ENCODE results near the gene EGFLAM. TPM values are rescaled to one million over a fixed set of nuclear protein-coding genes. Genes with fewer than 3 reads are reported as not detected.

Gene EGFLAM
- total RNA-seq, 1 experiment from 2014 or later: 0.33 TPM

DNA sequence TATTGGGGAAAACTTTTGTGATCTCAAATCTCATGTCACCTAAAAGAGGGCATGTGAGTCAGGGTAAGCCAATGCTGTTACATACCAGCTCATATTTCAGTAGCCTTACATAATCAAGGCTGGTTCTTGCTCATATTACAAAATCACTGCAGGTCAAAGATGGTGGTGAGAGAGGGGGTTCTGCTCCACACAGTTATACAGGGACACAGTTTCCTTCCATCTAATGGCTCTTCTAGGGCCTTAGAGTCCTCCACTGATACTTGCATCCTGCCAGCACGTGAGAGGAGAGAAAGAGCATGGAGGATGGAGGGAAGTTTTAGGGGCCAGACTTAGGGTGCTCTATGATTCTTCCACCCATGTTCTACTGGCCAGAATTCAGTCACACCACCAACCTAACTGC, 168.1 kb downstream of the EGFLAM start:
- Histone ChIP-seq H3K9me3 (ENCODE audit: control insufficient read depth, low read depth, low read length) (no peaks in the 10 kb centered on the region), H4K8ac (replicated peaks; ENCODE audit: insufficient read length, low read depth, low read length) (no peak overlapping the region), H4K91ac (ENCODE audit: insufficient read length, low read depth, low read length) (no peak overlapping the region), H3K23me2 (ENCODE audit: insufficient read length, low read depth, low read length, poor library complexity, severe bottlenecking) (no peaks in the 10 kb centered on the region), H4K20me1 (ENCODE audit: control insufficient read depth, insufficient read depth, insufficient read length) (no peaks in the 10 kb centered on the region), H3K79me2 (ENCODE audit: insufficient read depth, low read length) (no peaks in the 10 kb centered on the region), H2AK5ac (ENCODE audit: insufficient read length, low read length) (no peak overlapping the region), H3T11ph (ENCODE audit: low read length) (no peak overlapping the region), H3K4me2 (ENCODE audit: insufficient read depth, insufficient read length, low read length) (no peak overlapping the region), H3K14ac (ENCODE audit: insufficient read depth, low read length) (no peak overlapping the region), H2BK20ac (ENCODE audit: low read depth, low read length, poor library complexity, severe bottlenecking) (no peak overlapping the region), H3K18ac (ENCODE audit: insufficient read length, low read depth, low read length) (no peak overlapping the region), H2BK5ac (ENCODE audit: insufficient read length, low read length) (no peak overlapping the region), H3K9ac (ENCODE audit: extremely low read depth, insufficient read length, low read length) (no peak overlapping the region), H3K27ac (ENCODE audit: insufficient read length, low read depth, low read length) (no peak overlapping the region), H3K79me1 (ENCODE audit: insufficient read depth, low read depth, low read length, poor library complexity, severe bottlenecking) (no peaks in the 10 kb centered on the region), H3K4me1 (ENCODE audit: insufficient read depth, low read length) (no peaks in the 10 kb centered on the region; the same call in 1 of the 2 replicates), H3K27me3 (ENCODE audit: insufficient read depth, low read length) (no peaks in the 10 kb centered on the region), H4K5ac (ENCODE audit: insufficient read length, low read depth, low read length) (no peak overlapping the region), H3K23ac (ENCODE audit: insufficient read length, low read depth, low read length) (no peak overlapping the region), H2BK120ac (ENCODE audit: low read depth, low read length, poor library complexity, severe bottlenecking) (no peak overlapping the region), H2BK15ac (ENCODE audit: low read depth, low read length) (no peak overlapping the region), H3K56ac (ENCODE audit: insufficient read length, low read depth, low read length) (no peak overlapping the region), H2BK12ac (ENCODE audit: insufficient read length, low read depth, low read length) (no peak overlapping the region), H3K4ac (ENCODE audit: low read depth, low read length) (no peak overlapping the region), H2AFZ (ENCODE audit: low read length) (no peak overlapping the region)
- Mint-ChIP-seq H3K36me3 (ENCODE audit: insufficient read depth in 1 of 3, low read depth in 3 of 3) (no peaks in the 10 kb centered on the region), H3K27me3 (ENCODE audit: low read depth) (no peaks in the 10 kb centered on the region; the same call in 1 of the 2 replicates), H3K27ac (peak overlapping the region in 1 of 3 experiments; percentile 61; a peak in 1 of 7 replicates), H3K4me3 (no peak overlapping the region), H3K9me3 (no peaks in the 10 kb centered on the region), H3K4me1 (peaks cover 5 to 19% of the 10 kb centered on the region in 2 experiments; a peak in 2 of 4 replicates)
- DNase-seq: no peak
- WGBS (ENCODE audit: extremely low coverage, insufficient read length, low lambda C conversion rate): no CpG with 5 or more reads among the region's 1 CpG
- TF ChIP-seq, protein P1, sequence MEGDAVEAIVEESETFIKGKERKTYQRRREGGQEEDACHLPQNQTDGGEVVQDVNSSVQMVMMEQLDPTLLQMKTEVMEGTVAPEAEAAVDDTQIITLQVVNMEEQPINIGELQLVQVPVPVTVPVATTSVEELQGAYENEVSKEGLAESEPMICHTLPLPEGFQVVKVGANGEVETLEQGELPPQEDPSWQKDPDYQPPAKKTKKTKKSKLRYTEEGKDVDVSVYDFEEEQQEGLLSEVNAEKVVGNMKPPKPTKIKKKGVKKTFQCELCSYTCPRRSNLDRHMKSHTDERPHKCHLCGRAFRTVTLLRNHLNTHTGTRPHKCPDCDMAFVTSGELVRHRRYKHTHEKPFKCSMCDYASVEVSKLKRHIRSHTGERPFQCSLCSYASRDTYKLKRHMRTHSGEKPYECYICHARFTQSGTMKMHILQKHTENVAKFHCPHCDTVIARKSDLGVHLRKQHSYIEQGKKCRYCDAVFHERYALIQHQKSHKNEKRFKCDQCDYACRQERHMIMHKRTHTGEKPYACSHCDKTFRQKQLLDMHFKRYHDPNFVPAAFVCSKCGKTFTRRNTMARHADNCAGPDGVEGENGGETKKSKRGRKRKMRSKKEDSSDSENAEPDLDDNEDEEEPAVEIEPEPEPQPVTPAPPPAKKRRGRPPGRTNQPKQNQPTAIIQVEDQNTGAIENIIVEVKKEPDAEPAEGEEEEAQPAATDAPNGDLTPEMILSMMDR (conservative IDR thresholded peaks at IDR 0.05): no peak
